PC-3 (cell line): ENCODE data around the gene DGKI.

Experiments
- EZH2 ChIP-seq: fragments of 300-600 bp; sonication (generic); IDR thresholded peaks from one replicate; pipeline ENCODE4 v1.6.1; 2017; ENCODE audit warnings: antibody characterized with exemption, mild to moderate bottlenecking, low read length; ENCODE audit not compliant: unreplicated experiment
- EZH2phosphoT487 ChIP-seq: fragments of 300-600 bp; sonication (generic); IDR thresholded peaks from 2 replicates; pipeline ENCODE4 v1.6.1; 2018; ENCODE audit warnings: mild to moderate bottlenecking, antibody characterized with exemption, low read length, borderline replicate concordance
- TF ChIP-seq, protein P1 (sequence below): fragments of 300-600 bp; sonication (generic); conservative IDR thresholded peaks from 2 replicates; pipeline ENCODE4 v1.5.1; 2017; ENCODE audit warnings: antibody characterized with exemption, low read depth, mild to moderate bottlenecking, low read length

DNA sequence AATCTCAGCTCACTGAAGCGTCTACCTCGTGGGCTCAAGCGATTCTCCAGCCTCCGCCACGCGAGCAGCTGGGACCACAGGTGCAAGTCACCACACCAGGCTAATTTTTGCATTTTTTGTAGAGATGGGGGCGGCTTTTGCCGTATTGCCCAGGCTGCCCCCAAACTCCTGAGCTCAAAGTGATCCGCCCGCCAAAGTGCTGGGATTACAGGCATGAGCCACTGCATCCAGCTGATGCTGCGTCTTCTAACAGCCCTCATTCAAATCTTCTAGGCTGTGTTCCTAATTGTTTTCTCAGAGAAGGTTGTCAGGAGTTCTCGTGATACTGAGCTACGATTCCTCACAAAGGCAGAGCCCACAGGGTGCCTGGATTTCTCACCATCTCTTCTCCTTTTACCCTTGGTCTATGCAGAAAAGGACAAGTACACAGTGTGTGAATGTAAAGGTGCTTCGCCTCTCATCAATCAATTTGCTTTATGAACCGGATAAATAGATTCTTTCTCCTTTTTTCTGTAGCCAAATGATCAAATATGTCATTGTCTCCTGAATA lies 255.9 kb downstream of the DGKI start:
- TF ChIP-seq EZH2: no peak
- TF ChIP-seq, protein P1, sequence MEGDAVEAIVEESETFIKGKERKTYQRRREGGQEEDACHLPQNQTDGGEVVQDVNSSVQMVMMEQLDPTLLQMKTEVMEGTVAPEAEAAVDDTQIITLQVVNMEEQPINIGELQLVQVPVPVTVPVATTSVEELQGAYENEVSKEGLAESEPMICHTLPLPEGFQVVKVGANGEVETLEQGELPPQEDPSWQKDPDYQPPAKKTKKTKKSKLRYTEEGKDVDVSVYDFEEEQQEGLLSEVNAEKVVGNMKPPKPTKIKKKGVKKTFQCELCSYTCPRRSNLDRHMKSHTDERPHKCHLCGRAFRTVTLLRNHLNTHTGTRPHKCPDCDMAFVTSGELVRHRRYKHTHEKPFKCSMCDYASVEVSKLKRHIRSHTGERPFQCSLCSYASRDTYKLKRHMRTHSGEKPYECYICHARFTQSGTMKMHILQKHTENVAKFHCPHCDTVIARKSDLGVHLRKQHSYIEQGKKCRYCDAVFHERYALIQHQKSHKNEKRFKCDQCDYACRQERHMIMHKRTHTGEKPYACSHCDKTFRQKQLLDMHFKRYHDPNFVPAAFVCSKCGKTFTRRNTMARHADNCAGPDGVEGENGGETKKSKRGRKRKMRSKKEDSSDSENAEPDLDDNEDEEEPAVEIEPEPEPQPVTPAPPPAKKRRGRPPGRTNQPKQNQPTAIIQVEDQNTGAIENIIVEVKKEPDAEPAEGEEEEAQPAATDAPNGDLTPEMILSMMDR: no peak
- TF ChIP-seq EZH2phosphoT487: no peak
